Frontal cortex (tissue), 4 donors: Measurements from ENCODE around the gene SCAPER. TPM values are rescaled to one million over a fixed set of nuclear protein-coding genes. Genes with fewer than 3 reads are reported as not detected.
"Not testable (repeated sequence)": the region's sequence is repeated elsewhere in the genome, so short reads cannot be mapped to it uniquely, and the experiment has no call there.

Source experiments
- DNase-seq, 2 donors: peaks; one replicate each; pipeline ENCODE4 v3.0.0; 2012; ENCODE audit warnings: low spot score in 2 of 2
- FAIRE-seq: peaks from 2 replicates; lab custom pipeline; 2012; peaks lifted over from hg19 to GRCh38; lab: Jason Lieb, UNC
- total RNA-seq: library from RNA; depleted of rRNA; stranded (reverse); fragments of >200 nt; gene quantifications from one replicate; pipeline ENCODE4 v1.2.3, GENCODE V29; 2014
- donor health status: control.
- donor health status: control.
- donor health status: control.

The SCAPER gene
- total RNA-seq, 1 donor from 2014 or later = 76.6 TPM

DNA sequence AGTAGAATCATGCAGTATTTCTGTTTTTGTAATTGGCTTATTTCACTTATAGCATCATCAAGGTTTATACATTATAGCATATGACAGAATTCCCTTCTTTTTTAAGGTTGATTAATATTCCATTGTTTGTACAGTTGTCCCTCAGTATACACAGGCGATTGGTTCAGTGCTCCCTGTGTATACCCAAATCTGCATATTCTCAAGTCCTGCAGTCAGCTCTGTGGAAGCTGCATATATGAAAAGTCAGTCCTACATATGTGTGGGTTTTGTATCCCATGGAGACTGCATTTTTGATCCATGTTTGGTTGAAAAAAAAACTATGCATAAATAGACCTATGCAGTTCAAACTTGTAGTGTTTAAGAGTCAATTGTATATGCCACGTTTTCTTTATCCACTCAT lies 440.9 kb downstream of the SCAPER start:
- FAIRE-seq = no peak
- DNase-seq = no peak

- FAIRE-seq (no peak), DNase-seq (no peak)
Observed at GRCh38 chr15:76460871-76461270, 444.3 kb downstream of the SCAPER start.

DNA sequence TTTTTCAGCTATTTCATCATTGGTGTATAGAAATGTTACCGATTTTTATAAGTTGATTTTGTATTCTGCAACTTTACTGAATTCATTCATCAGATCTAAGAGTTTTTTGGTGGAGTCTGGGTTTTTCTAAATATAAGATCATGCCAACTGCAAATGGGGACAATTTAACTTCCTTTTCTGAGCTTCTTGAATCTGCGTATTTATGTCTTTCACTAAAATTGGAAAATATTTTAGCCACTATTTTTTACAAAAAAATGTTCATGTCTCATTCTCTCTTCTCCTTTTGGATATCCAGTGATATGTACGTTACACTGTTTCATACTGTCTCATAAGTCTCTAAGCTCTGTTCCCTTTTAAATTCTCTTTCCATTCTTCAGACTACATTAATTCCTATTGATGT lies 444.8 kb downstream of the SCAPER start:
- no peak for FAIRE-seq
- no peak for DNase-seq

- DNase-seq = no peak
- no peak for FAIRE-seq
Observed at GRCh38 chr15:76451540-76451939, 453.6 kb downstream of the SCAPER start.

- DNase-seq (no peak), FAIRE-seq (no peak)
Observed at GRCh38 chr15:76449455-76449854, 455.7 kb downstream of the SCAPER start.

DNA sequence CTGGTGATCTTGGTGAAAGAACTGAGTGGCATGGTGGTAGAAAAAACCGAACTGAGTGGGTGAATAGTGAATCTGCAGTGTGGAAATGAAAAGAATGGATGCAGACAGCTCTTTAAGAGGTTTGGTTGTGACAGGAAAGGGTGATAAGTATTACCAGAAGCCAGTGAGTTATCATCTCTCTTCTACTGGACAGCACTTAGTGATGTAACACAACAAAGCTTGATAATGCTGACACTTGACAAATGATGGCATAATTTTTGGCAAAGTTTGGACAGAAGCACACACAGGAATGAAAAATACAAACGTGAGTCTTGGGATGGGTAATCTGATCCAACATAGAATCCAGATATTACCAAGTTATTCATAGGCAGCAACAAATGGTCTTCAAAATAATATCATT lies 456.4 kb downstream of the SCAPER start:
- FAIRE-seq (no peak), DNase-seq (no peak)

- no peak for FAIRE-seq
Observed at GRCh38 chr15:76447728-76448441, 457.3 kb downstream of the SCAPER start.

DNA sequence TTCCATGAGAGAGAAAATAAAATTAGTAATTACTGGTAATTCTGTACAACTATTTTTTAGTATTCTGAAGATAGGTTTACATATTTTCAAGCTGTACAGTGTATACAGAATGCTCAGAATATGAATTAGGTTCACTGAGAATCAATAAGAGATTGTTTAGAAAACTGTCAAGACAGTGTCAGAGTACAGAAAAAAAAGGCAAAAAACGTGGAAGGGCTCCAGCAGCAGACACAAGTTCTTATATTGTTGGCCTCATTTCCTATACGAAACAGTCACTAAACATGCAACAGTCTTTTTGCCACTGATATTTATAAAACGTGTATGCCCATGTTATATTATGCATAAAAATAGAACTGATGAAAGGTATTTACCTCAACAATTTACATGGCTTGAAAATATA lies 464.7 kb downstream of the SCAPER start:
- no peak for DNase-seq
- no peak for FAIRE-seq

More at GRCh38 chr15:76447728-76448441, 457.3 kb downstream of the SCAPER start:
- no peak for DNase-seq

DNA sequence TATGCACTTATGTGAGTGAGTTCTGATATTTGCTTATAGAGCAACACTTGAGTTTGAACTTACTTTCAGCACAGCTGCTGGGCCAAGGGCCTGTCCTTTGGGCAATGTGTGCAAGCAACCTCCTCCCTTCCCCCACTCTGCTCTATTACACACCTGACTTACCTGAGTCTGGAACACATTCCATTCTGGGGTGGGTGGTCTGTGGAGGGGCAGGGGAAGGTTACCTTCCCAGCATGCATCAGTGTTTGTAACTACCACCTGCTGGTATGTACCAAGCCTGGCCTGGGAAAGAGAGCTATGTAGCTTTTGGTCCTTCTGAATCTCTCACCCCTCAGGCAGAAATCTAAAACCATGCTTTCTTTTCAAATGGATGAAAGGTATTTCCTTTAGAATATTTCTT lies 465.6 kb downstream of the SCAPER start:
- DNase-seq (no peak), FAIRE-seq (no peak)

GRCh38 chr15:76433798-76434400 lies 471.2 kb downstream of the SCAPER start:
- DNase-seq (no peak), FAIRE-seq (no peak)

- not testable (repeated sequence) for FAIRE-seq, DNase-seq
Observed at GRCh38 chr15:76433036-76433435, 472.1 kb downstream of the SCAPER start.

GRCh38 chr15:76432604-76433003 lies 472.5 kb downstream of the SCAPER start:
- FAIRE-seq = no peak

DNA sequence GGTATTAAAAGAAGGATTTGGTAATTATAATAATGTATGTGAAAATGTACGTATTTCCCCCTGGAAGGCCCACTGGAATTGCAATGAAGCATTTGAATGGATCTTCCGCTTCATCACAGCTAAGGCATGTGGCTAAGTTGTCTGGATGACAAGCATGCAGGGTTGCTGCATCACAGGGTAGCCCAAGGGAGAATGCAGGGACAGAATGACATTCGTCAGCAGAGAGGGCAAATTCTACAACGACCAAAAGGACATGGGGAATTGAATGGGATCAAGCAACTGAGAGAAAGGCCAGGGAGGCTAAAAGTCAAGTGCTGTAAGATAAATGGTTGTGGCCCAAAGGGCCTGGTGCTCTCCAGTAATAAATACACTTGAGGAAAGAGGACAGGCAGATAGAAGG lies 473.2 kb downstream of the SCAPER start:
- no peak for DNase-seq
- no peak for FAIRE-seq

More at GRCh38 chr15:76432604-76433003, 472.5 kb downstream of the SCAPER start:
- DNase-seq = no peak

DNA sequence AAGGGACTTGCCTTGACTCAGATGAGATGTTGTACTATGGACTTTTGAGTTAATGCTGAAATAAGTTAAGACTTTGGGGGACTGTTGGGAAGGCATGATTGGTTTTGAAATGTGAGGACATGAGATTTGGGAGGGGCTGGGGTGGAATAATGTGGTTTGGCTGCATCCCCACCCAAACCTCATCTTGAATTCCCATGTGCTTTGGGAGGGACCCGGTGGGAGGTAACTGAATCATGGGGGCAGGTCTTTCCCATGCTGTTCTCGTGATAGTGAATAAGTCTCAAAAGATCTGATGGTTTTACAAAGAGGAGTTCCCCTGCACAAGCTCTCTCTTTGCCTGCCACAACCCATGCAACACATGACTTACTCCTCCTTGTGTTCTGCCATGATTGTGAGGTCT lies 474.4 kb downstream of the SCAPER start:
- not testable (repeated sequence) for FAIRE-seq, DNase-seq

DNA sequence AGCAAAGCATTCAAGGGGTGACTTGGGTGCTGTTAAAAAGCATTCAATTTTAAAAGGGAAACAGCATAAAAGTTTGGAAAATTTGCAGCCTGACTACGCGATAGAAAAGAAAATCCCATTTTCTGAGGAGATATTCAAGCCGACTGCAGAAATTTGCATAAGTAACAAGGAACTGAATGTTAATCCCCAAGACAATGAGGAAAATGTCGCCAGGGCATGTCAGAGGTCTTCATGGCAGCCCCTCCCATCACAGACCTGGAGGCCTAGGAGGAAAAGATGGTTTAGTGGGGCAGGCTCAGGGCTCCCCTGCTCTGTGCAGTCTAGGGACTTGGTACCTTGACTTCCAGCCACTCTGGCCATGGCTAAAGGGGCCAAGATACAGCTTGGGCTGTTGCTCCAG lies 475.5 kb downstream of the SCAPER start:
- DNase-seq = no peak
- FAIRE-seq = no peak

- DNase-seq (no peak), FAIRE-seq (no peak)
Observed at GRCh38 chr15:76426941-76427340, 478.2 kb downstream of the SCAPER start.

- FAIRE-seq (no peak), DNase-seq (no peak)
Observed at GRCh38 chr15:76418352-76419140, 486.6 kb downstream of the SCAPER start.

DNA sequence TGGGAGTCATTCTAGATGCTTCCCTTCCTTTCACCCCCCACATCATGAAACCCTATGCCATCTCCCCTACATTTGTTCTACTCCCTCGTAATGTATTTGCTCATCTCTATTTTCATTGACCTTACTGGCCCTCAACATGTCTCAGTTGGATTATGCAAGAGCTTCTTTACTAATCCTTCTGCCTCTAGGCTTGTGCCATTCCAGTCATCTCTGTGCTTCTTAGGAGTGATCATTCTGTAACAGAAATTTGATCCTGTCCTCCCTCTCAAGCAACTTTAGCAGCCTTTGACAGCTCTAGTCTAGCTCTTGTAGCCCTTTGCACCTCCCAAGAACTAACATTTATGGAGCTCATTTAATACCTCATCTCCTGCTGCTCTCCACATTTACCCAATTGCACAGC lies 503.9 kb downstream of the SCAPER start:
- FAIRE-seq = no peak
- no peak for DNase-seq

DNA sequence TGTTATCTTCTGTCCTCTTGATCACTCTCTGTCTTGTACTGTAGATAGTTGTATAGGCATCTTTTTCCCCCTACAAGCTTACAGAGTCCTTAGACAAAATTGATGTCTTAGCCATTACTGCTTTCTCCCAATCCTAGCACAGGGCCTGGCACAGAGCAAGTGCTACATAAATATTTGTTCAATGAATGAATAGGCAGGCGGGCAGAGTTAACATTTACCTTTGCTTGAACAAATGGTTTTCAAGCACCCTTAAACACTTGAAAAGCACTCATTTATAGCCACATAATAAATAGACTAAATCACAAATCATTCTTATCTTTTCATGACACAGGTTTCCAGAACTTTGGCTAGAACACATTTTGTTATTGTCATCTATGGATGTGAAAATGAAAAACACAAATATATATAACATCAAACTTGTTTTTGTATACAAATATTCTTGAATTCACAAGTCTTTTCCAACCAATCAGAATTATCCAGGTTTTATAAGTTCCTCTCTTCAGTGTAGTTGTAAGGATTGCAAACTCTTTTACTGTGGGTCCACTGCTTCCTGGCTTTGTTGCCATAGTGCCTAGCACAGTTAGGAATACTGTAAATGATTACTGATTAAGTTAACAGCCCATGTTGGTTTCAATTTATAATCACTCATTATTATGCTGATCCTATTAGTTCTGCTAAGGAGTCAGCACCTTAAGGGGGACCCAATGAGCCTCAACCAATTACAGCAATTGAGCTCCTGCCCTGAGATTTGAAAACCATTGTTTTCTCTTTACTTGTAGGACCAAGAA lies 506.6 kb downstream of the SCAPER start:
- DNase-seq (no peak), FAIRE-seq (no peak)

DNA sequence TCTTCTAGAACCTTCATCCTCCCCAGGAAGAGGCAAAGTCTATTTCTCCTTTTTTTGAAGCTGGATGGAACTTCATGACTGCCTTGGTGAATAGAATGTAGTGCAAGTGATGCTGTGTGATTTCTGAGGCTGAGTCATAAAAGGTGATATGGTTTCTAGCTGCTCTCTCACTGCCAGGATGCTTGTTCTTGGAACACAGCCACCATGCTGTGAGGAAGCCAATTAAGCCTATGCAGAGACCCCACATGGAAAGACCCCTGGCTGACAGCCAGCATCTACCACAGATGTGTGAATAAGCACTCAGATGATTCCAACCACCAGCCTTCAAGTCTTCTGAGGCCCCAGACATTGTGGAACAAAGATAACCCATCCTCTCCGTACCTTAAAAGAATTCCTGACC lies 511.5 kb downstream of the SCAPER start:
- FAIRE-seq = no peak
- no peak for DNase-seq
